ENCODE data around the gene RASD2.
"Not testable (repeated sequence)": the region's sequence is repeated elsewhere in the genome, so short reads cannot be mapped to it uniquely, and the experiment has no call there.

RASD2 gene, protein sequence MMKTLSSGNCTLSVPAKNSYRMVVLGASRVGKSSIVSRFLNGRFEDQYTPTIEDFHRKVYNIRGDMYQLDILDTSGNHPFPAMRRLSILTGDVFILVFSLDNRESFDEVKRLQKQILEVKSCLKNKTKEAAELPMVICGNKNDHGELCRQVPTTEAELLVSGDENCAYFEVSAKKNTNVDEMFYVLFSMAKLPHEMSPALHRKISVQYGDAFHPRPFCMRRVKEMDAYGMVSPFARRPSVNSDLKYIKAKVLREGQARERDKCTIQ

GRCh38 chr22:35540595-35541253 lies at the start of gene RASD2:
Gene RASD2, plus strand, starts transcription at chr22:35540831. Its CDS starts 5,979 bp downstream, at chr22:35546810.
- in situ Hi-C loops (cut with MboI; ENCODE audit: low sequenced_read_pairs, unreplicated experiment), result no loop called here
- TF ChIP-seq, protein P1, sequence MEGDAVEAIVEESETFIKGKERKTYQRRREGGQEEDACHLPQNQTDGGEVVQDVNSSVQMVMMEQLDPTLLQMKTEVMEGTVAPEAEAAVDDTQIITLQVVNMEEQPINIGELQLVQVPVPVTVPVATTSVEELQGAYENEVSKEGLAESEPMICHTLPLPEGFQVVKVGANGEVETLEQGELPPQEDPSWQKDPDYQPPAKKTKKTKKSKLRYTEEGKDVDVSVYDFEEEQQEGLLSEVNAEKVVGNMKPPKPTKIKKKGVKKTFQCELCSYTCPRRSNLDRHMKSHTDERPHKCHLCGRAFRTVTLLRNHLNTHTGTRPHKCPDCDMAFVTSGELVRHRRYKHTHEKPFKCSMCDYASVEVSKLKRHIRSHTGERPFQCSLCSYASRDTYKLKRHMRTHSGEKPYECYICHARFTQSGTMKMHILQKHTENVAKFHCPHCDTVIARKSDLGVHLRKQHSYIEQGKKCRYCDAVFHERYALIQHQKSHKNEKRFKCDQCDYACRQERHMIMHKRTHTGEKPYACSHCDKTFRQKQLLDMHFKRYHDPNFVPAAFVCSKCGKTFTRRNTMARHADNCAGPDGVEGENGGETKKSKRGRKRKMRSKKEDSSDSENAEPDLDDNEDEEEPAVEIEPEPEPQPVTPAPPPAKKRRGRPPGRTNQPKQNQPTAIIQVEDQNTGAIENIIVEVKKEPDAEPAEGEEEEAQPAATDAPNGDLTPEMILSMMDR (IDR thresholded peaks at IDR 0.05; ENCODE audit: borderline replicate concordance, control extremely low read depth, extremely low read depth, insufficient read depth, missing control alignments), result no peak
- DNase-seq (ENCODE audit: low spot score), result peak; percentile 67

DNA sequence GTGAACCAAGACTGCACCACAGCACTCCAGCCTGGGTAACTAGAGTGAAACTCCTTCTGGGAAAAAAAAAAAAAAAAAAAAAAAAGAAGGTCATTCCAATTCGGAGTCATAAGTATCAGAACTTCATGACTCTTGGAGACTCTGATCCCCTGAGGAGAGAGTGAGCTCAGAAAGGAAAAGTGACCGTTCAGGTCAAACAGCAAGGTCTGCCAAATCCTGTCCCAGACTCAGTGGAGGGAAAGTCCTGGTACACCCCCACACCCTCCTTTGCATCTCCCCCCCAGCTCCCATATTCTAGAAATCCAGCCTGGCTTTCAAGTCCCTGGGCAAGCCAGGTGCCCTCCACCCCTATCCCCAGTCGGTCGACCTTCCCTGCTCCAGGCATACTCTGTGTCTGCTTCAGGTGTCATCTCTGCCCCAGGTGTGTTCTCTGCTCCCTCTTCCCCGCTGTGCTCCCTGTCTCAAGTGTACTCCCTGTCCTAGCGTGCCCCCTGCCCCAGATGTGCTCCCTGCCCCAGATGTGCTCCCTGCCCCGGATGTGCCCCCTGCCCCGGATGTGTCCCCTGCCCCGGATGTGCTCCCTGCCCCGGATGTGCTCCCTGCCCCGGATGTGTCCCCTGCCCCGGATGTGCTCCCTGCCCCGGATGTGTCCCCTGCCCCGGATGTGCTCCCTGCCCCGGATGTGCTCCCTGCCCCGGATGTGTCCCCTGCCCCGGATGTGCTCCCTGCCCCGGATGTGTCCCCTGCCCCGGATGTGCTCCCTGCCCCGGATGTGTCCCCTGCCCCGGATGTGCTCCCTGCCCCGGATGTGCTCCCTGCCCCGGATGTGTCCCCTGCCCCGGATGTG lies 49.3 kb upstream of the RASD2 start:
- in situ Hi-C loops (cut with MboI; ENCODE audit: low sequenced_read_pairs, unreplicated experiment); DNase-seq (ENCODE audit: low spot score): not testable (repeated sequence)

GRCh38 chr22:35491908-35492380 lies 48.7 kb upstream of the RASD2 start:
- no peak for DNase-seq (ENCODE audit: low spot score)
- in situ Hi-C loops (cut with MboI; ENCODE audit: low sequenced_read_pairs, unreplicated experiment), result no loop called here
- TF ChIP-seq, protein P1 (IDR thresholded peaks at IDR 0.05; ENCODE audit: borderline replicate concordance, control extremely low read depth, extremely low read depth, insufficient read depth, missing control alignments), result no peak

DNA sequence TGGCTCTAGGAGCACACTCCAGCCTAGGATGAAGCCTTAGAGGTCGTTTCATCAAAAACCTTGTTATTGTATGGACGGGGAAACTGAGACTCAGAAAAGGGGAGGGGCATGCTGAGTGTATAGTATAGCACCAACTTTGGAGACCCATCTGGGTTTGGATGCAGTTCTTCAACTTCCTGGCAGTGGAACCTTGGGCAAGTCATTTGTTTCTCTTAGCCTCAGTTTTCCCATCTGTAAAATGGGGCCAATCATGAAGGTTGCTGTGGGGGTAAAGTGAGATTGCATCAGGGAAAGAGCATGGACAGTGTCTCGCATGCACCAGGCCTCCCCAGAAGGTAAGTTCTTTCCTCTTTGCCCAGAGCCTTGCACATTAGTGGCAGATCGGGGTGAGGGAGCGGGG lies 47.6 kb upstream of the RASD2 start:
- TF ChIP-seq, protein P1 (IDR thresholded peaks at IDR 0.05; ENCODE audit: borderline replicate concordance, control extremely low read depth, extremely low read depth, insufficient read depth, missing control alignments), result no peak
- no peak for DNase-seq (ENCODE audit: low spot score)
- in situ Hi-C loops (cut with MboI; ENCODE audit: low sequenced_read_pairs, unreplicated experiment), result no loop called here

GRCh38 chr22:35495711-35496110 lies 44.9 kb upstream of the RASD2 start:
- in situ Hi-C loops (cut with MboI; ENCODE audit: low sequenced_read_pairs, unreplicated experiment); DNase-seq (ENCODE audit: low spot score): not testable (repeated sequence)

DNA sequence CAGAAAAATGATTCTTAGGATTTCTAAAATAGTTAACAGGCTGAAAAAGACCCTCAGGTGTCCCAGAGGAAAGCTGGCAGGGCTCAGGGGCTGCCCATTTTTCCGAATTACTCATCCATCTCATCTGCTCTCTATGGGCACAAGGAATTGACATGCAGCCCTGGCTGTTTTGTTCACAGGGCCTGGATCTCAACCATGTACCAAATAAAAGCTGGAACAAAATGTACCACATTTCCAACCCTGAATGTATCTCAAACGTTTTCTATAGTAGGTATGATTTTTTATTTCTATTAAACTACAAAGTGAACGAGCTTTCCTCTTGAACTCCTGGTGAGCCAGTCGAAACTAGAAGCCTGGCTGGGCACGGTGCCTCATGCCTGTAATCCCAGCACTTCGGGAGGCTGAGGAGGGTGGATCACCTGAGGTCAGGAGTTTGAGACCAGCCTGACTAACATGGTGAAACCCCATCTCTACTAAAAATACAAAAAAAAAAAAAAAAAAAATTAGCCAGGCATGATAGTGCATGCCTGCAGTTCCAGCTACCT lies 43.8 kb upstream of the RASD2 start:
- TF ChIP-seq, protein P1 (IDR thresholded peaks at IDR 0.05; ENCODE audit: borderline replicate concordance, control extremely low read depth, extremely low read depth, insufficient read depth, missing control alignments), result no peak
- in situ Hi-C loops (cut with MboI; ENCODE audit: low sequenced_read_pairs, unreplicated experiment), result no loop called here

GRCh38 chr22:35498026-35498800 lies 42.4 kb upstream of the RASD2 start:
- no peak for DNase-seq (ENCODE audit: low spot score)
- in situ Hi-C loops (cut with MboI; ENCODE audit: low sequenced_read_pairs, unreplicated experiment), result no loop called here
- TF ChIP-seq, protein P1 (IDR thresholded peaks at IDR 0.05; ENCODE audit: borderline replicate concordance, control extremely low read depth, extremely low read depth, insufficient read depth, missing control alignments), result no peak

More for the DNA sequence above, 43.8 kb upstream of the RASD2 start:
- DNase-seq (ENCODE audit: low spot score), result no peak
